Cardiac muscle cell (in vitro differentiated cells and primary cell): ENCODE data around the gene SV2C. TPM values are rescaled to one million over a fixed set of nuclear protein-coding genes. Genes with fewer than 3 reads are reported as not detected.

ENCODE experiments used
- DNase-seq, 2 donors: peaks; one replicate each; pipeline versions ENCODE4 v3.0.0 to v3.0.0-alpha.2; 2010 to 2017; ENCODE audit warnings: low read depth in 1 of 2, low spot score in 1 of 2
- H3K27ac ChIP-seq: fragments of 200-600 bp; sonication (generic); 2 replicates; pipeline ENCODE4 v1.5.1; 2016
- H3K27me3 ChIP-seq: fragments of 200-600 bp; sonication (generic); 2 replicates; pipeline ENCODE4 v1.6.0; 2016; ENCODE audit warnings: control low read depth
- H3K36me3 ChIP-seq: fragments of 200-600 bp; sonication (generic); 2 replicates; pipeline ENCODE4 v1.5.1; 2016; ENCODE audit warnings: control low read depth
- H3K4me1 ChIP-seq: fragments of 200-600 bp; sonication (generic); 2 replicates; pipeline ENCODE4 v1.8.1; 2017; ENCODE audit warnings: low read depth, mild to moderate bottlenecking, mixed run types
- H3K4me3 ChIP-seq: fragments of 200-600 bp; sonication (generic); 2 replicates; pipeline ENCODE4 v1.5.1; 2016; ENCODE audit warnings: mild to moderate bottlenecking
- H3K9me3 ChIP-seq: fragments of 200-600 bp; sonication (generic); 2 replicates; pipeline ENCODE4 v1.5.1; 2017; ENCODE audit warnings: low read depth, mild to moderate bottlenecking, control low read depth
- polyA plus RNA-seq: library from polyadenylated mRNA; unstranded; fragments of >200 nt; fragmentation: Nextera tagmentation; extraction: Ambion mirVana; gene quantifications from 2 replicates; pipeline ENCODE4 v1.2.1, GENCODE V29; 2016
- total RNA-seq: library from RNA; depleted of rRNA; stranded (reverse); fragments of >200 nt; gene quantifications from 2 replicates; pipeline ENCODE4 v1.2.3, GENCODE V29; 2016
- TF ChIP-seq, protein P1 (sequence below): IDR thresholded peaks from 2 replicates; pipeline ENCODE4 v1.5.1; 2012; ENCODE audit warnings: low read depth, mild to moderate bottlenecking, low read length

SV2C gene
- total and polyA plus RNA-seq, 2 experiments from 2014 or later: 0.13 to 0.24 TPM

DNA sequence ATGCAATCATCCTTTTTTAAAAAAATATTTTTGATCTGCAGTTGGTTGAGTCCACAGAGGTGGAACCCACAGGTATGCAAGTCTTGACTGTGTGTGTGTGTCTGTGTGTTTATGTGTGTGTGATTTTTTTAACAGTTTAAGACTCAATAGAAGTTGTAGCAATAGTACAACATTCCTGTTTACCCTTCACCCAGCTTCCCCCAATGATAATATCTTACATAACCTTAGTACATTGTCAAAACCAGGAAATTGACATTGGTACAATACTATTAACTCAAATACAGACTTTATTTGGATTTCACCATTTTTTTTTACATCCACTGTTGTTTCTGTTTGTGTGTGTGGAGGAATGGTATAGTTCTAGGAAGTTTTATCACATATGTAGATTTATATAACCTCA lies 81.8 kb downstream of the SV2C start:
- H3K27ac ChIP-seq: no peak overlapping the region
- no peaks in the 10 kb centered on the region for H3K27me3 ChIP-seq
- H3K4me3 ChIP-seq: no peak overlapping the region
- H3K36me3 ChIP-seq: no peaks in the 10 kb centered on the region
- TF ChIP-seq, protein P1, sequence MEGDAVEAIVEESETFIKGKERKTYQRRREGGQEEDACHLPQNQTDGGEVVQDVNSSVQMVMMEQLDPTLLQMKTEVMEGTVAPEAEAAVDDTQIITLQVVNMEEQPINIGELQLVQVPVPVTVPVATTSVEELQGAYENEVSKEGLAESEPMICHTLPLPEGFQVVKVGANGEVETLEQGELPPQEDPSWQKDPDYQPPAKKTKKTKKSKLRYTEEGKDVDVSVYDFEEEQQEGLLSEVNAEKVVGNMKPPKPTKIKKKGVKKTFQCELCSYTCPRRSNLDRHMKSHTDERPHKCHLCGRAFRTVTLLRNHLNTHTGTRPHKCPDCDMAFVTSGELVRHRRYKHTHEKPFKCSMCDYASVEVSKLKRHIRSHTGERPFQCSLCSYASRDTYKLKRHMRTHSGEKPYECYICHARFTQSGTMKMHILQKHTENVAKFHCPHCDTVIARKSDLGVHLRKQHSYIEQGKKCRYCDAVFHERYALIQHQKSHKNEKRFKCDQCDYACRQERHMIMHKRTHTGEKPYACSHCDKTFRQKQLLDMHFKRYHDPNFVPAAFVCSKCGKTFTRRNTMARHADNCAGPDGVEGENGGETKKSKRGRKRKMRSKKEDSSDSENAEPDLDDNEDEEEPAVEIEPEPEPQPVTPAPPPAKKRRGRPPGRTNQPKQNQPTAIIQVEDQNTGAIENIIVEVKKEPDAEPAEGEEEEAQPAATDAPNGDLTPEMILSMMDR: no peak
- H3K4me1 ChIP-seq: no peaks in the 10 kb centered on the region
- no peaks in the 10 kb centered on the region for H3K9me3 ChIP-seq
- DNase-seq: no peak

DNA sequence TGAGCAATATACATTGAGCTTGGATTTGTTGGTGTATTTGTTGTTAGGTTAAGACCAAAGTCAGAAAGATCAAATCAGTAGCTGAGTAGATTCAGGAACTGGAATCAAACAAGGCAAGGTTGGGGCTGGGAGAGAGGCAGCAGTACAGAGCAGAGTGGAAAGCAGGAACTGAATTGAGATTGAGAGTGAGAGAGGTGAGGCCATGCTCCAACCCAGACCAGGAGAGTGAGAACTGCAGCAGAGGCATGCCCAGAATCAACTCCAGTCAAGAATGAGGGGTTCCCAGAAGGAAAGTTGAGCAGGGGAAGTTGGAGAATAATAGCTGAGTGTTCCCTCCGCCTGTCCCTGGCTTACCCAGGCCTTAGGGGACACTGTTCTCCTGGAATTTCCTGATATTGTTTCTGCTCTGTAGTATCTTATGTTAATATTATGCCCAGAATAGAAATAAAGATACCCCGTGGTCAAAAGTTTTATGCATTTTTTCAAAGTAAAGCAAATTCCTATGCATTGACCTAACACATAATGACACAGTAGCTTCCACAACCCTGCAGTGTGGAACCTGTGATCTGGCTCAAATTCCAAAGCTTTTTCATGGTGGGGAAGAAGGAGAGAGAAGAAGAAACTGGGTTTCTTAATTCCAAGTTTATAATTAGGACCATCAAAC lies 82.7 kb downstream of the SV2C start:
- Histone ChIP-seq H3K27ac (no peak overlapping the region), H3K4me3 (no peak overlapping the region), H3K27me3 (no peaks in the 10 kb centered on the region), H3K4me1 (no peaks in the 10 kb centered on the region), H3K36me3 (no peaks in the 10 kb centered on the region), H3K9me3 (no peaks in the 10 kb centered on the region)
- DNase-seq: no peak
- TF ChIP-seq, protein P1: no peak

DNA sequence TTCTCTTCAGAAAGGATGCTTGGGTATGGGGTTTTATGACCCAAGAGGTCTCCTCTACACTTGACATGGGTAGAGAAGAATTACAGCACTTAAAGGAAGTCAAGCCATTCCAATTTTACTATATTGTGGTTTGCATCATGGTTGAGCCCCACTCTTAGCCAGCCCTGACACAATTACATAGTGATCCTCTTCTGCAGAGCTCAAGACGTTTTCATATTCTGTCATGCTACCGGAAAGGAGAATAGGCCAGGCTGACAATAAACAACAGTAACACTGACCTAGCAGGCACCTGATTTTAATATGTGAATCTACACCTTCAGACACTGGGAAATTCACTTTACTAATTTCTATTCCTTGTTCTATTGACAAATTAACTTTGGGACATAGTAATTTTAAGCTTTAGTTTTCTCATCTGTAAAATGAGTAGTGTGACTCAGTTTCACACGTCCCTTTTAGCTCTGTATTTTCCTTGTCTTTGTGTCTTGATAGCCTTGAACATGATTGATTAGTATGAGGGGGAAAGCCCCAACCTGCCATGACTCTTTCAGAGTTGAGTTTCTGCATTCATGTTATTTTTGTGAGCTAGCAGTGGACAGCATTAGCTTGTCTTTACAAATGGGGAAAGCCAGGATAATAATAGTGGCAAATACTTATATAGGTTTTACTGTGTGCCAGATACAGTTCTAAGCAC lies 83.8 kb downstream of the SV2C start:
- no peaks in the 10 kb centered on the region for H3K9me3 ChIP-seq
- H3K4me3 ChIP-seq: no peak overlapping the region
- H3K27ac ChIP-seq: no peak overlapping the region
- no peaks in the 10 kb centered on the region for H3K27me3 ChIP-seq
- no peak for DNase-seq
- TF ChIP-seq, protein P1: no peak
- H3K4me1 ChIP-seq: no peaks in the 10 kb centered on the region
- H3K36me3 ChIP-seq: no peaks in the 10 kb centered on the region

DNA sequence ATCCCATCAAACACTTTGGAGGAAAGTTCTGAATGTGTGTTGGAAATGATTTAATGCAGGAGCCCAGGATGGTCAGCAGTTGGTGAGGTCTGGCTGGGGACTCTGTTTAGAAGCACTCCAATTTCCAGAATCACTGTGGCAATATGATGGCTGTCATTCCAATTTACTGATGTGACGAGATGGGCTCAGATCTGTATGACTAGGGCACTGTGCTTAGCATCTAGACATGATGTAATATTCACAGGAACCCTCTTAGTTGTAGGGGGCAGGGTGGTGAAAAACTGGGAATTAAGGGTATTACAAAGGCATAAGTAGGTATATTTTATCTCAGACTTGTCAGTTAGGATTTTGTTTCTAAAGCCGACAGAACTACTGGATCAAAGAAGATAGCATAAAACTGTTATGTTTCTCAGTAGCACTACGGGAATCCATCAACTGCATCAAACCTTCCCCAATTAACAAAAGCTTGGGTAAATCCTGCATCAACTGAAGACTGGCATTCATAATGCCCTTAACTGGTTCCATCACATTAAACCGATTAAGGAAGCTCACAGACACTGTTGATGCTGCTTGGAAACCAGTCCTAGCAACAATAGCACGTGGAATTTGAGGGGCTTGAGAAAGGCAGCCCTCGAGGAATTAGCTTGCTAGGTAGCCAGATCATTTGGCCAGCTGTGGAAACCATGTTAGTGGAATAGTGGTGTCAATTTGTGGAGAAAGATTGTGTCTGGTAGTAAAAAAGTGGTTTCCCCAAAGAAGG lies 86.1 kb downstream of the SV2C start:
- TF ChIP-seq, protein P1: no peak
- Histone ChIP-seq H3K4me1 (no peaks in the 10 kb centered on the region), H3K27ac (no peak overlapping the region), H3K4me3 (no peak overlapping the region), H3K27me3 (no peaks in the 10 kb centered on the region), H3K36me3 (no peaks in the 10 kb centered on the region), H3K9me3 (no peaks in the 10 kb centered on the region)
- DNase-seq: no peak

DNA sequence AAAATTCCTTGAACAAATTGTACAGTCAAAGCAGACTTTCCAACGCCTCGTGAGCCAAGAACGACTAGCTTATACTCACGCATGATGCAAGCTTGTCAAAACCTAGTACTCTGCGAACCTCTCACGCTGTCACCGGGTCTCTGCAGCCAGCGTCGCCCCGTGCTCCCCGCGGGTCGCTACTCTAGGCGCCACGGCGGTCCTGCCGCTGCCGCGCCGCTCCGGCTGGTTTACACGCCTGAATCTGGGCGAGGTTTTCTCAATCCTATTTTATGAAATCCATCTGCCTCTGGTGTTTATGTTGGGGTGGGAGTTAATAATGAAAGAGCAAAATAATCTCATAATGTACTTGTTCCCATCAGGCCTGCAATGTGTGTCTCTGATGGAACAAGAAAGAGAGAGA lies 90.9 kb downstream of the SV2C start:
- H3K4me3 ChIP-seq: no peak overlapping the region
- TF ChIP-seq, protein P1: no peak
- H3K36me3 ChIP-seq: no peaks in the 10 kb centered on the region
- no peaks in the 10 kb centered on the region for H3K27me3 ChIP-seq
- H3K4me1 ChIP-seq: no peaks in the 10 kb centered on the region
- H3K9me3 ChIP-seq: no peaks in the 10 kb centered on the region
- DNase-seq: no peak
- no peak overlapping the region for H3K27ac ChIP-seq
